SU-DHL-6 (cell line): ENCODE data around the gene C9orf152.

Experiments
- H2AFZ ChIP-seq: fragments of 200-600 bp; sonication (generic); 2 replicates; pipeline ENCODE4 v1.6.1; 2014; ENCODE audit warnings: low read depth, mild to moderate bottlenecking, moderate library complexity, mixed read lengths, antibody characterized with exemption, low read length; ENCODE audit not compliant: severe bottlenecking
- H3F3A ChIP-seq: fragments of 200-600 bp; shearing (Covaris generic); 2 replicates; pipeline ENCODE4 v1.6.0; 2016; ENCODE audit warnings: antibody characterized with exemption, mild to moderate bottlenecking; ENCODE audit not compliant: insufficient read depth
- H3K27ac ChIP-seq: fragments of 200-600 bp; sonication (generic); 2 replicates; pipeline ENCODE4 v1.5.1; 2016; ENCODE audit warnings: low read depth, mild to moderate bottlenecking, low read length, moderate library complexity, mixed read lengths
- H3K27me3 ChIP-seq: fragments of 200-600 bp; sonication (generic), shearing (Covaris generic); 2 replicates; pipeline ENCODE4 v1.6.0; 2014; ENCODE audit warnings: mild to moderate bottlenecking, low read length
- H3K36me3 ChIP-seq: fragments of 200-600 bp; sonication (generic); 2 replicates; pipeline ENCODE4 v1.6.1; 2014; ENCODE audit warnings: mild to moderate bottlenecking, low read length, mixed read lengths
- H3K4me2 ChIP-seq: fragments of 300-600, 200-600 bp; shearing (Covaris generic), sonication (generic); 2 replicates; pipeline ENCODE4 v1.6.0; 2014; ENCODE audit warnings: low read length, low read depth, mild to moderate bottlenecking; ENCODE audit not compliant: poor library complexity, severe bottlenecking
- H3K4me3 ChIP-seq: fragments of 200-600 bp; sonication (generic); 2 replicates; pipeline ENCODE4 v1.5.1; 2014; ENCODE audit warnings: antibody characterized with exemption, low read length, mild to moderate bottlenecking, mixed read lengths; ENCODE audit not compliant: insufficient read depth, poor library complexity, severe bottlenecking
- H3K79me2 ChIP-seq: fragments of 200-600 bp; sonication (generic); 2 replicates; pipeline ENCODE4 v1.6.1; 2014; ENCODE audit warnings: mild to moderate bottlenecking, low read length, moderate library complexity; ENCODE audit not compliant: insufficient read depth
- H3K9ac ChIP-seq: fragments of 200-600 bp; sonication (generic); 2 replicates; pipeline ENCODE4 v1.7.0; 2014; ENCODE audit warnings: mild to moderate bottlenecking, low read length
- H3K9me2 ChIP-seq: fragments of 200-600 bp; sonication (generic); replicated peaks from 2 replicates; pipeline ENCODE4 v1.6.1; 2014; ENCODE audit warnings: low read length; ENCODE audit not compliant: insufficient read depth
- H3K9me3 ChIP-seq: fragments of 200-600 bp; sonication (generic); 2 replicates; pipeline ENCODE4 v1.6.1; 2014; ENCODE audit warnings: low read length, mixed read lengths; ENCODE audit not compliant: insufficient read depth
- H4K20me1 ChIP-seq: fragments of 200-600 bp; sonication (generic); 2 replicates; pipeline ENCODE4 v1.6.1; 2014; ENCODE audit warnings: low read depth, mild to moderate bottlenecking, antibody characterized with exemption, low read length, moderate library complexity, mixed read lengths
- EZH2phosphoT487 ChIP-seq: fragments of 200-600 bp; sonication (generic), shearing (Covaris generic); conservative IDR thresholded peaks from 2 replicates; pipeline ENCODE4 v1.6.1; 2018; ENCODE audit warnings: mild to moderate bottlenecking, antibody characterized with exemption, low read length, moderate library complexity, mixed read lengths
- TF ChIP-seq, protein P1 (sequence below): fragments of 200-600 bp; sonication (generic); IDR thresholded peaks from one replicate; pipeline ENCODE4 v1.5.1; 2017; ENCODE audit warnings: antibody characterized with exemption, mild to moderate bottlenecking, low read length, moderate library complexity; ENCODE audit not compliant: insufficient read depth, poor library complexity, severe bottlenecking

C9orf152 gene

DNA sequence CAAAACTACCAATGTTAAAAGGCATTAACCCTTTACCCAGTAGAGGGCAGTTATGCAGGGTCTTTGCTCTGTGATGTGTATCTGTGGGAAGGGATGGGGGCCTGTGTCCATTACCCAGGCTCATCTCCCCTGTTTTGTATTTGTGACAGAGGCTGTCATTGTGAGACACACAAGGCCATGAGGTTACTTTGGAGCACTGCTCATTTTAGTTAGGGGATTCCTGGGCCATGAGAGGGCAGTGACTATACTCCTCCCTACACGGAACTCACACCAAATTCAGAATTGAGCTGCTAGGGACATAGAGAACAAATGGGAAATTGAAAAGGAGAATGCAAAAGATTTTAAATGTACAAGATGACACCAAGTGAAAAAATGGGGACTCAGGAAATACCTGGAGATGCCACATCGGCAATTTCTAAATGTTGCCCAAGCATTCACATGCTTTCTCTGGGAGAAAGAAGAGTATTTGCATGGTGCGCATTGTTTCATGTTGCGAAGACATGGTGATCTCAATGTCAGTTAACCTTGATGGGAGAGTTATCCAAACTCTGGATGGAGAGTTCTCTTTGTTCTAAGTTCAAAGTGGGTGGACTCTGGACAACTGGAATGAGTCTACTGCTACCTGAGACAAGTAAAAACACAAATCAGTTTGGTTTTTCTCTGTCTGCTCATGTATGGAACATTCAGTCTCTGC lies 32.5 kb downstream of the C9orf152 start:
- no peaks in the 10 kb centered on the region for H3K79me2 ChIP-seq
- no peaks in the 10 kb centered on the region for H3K27me3 ChIP-seq
- H4K20me1 ChIP-seq = no peaks in the 10 kb centered on the region
- peaks cover 17% of the 10 kb centered on the region for H3K36me3 ChIP-seq
- H3F3A ChIP-seq = peaks cover 24% of the 10 kb centered on the region
- H2AFZ ChIP-seq = no peak overlapping the region
- no peak overlapping the region for H3K9ac ChIP-seq
- no peak for TF ChIP-seq EZH2phosphoT487
- TF ChIP-seq, protein P1, sequence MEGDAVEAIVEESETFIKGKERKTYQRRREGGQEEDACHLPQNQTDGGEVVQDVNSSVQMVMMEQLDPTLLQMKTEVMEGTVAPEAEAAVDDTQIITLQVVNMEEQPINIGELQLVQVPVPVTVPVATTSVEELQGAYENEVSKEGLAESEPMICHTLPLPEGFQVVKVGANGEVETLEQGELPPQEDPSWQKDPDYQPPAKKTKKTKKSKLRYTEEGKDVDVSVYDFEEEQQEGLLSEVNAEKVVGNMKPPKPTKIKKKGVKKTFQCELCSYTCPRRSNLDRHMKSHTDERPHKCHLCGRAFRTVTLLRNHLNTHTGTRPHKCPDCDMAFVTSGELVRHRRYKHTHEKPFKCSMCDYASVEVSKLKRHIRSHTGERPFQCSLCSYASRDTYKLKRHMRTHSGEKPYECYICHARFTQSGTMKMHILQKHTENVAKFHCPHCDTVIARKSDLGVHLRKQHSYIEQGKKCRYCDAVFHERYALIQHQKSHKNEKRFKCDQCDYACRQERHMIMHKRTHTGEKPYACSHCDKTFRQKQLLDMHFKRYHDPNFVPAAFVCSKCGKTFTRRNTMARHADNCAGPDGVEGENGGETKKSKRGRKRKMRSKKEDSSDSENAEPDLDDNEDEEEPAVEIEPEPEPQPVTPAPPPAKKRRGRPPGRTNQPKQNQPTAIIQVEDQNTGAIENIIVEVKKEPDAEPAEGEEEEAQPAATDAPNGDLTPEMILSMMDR = no peak
- no peaks in the 10 kb centered on the region for H3K9me2 ChIP-seq
- H3K4me3 ChIP-seq = no peak overlapping the region
- H3K27ac ChIP-seq = no peak overlapping the region
- no peak overlapping the region for H3K4me2 ChIP-seq
- H3K9me3 ChIP-seq = peaks cover under 1% of the 10 kb centered on the region; the same call in 1 of the 2 replicates

DNA sequence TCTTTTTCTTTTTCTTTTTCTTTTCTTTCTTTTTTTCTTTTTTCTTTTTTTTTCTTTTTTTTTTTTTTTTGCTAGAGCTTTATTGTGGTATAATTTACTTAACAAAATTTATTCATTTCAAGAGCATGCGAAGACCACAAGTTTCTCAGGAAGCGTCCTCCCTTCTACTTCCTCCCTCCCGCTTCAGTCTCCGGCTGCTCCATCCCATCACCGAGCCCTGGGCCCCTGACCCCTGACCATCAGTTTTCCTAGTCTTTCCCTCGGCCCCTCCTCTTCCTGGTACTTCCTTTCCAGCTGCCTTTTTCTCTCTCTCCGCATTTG lies 34.7 kb downstream of the C9orf152 start:
- Histone ChIP-seq H3K79me2 (peaks cover 7% of the 10 kb centered on the region), H3K4me3 (no peak overlapping the region), H3K27me3 (no peaks in the 10 kb centered on the region), H3F3A (peaks cover 37% of the 10 kb centered on the region), H3K9me3 (no peaks in the 10 kb centered on the region), H3K4me2 (no peak overlapping the region), H3K9me2 (no peaks in the 10 kb centered on the region), H3K36me3 (peaks cover 38% of the 10 kb centered on the region), H4K20me1 (peaks cover 6% of the 10 kb centered on the region; the same call in 1 of the 2 replicates), H2AFZ (no peak overlapping the region), H3K27ac (no peak overlapping the region), H3K9ac (no peak overlapping the region)
- no peak for TF ChIP-seq EZH2phosphoT487
- TF ChIP-seq, protein P1 = no peak

DNA sequence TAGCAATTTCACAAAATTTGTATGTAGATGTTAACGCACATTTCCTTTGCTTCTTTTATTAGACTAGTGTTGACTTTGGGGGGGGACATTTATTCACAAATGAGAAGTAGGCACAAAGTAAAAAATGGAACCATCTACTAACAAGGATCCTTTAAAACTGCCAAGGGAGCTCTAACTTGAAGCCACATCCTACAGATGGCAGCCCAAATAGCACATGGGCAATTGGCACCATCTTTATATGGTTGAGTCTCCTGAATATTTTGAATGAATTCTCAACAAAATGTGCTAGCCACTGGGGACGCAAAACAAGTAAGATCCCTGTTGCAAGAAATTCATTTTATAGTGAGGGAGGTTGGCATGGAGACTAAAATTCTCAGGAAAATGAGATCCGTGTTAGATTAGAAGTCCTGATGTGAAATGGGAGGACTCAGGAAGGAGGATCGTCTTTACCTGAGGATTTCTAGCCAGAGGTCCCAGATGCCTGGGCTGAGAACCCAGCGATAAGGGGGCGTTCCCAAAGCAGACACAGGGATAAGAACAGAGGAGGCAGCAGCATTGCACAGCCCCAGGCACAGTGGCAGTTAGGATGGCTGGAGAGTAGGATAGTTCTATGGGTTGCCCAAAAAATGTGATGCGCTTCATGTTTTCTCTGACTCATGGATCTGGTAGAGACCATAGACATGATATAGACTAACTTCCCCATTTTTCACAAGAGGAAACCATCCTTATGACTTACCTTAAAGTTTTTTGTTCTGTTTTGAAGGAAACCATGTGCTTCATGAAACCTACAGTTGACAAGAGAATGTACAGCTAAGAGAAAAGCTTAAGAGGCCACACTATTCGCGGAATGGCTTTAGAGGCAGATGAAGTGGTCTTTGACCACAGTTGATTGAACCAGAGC lies 37.4 kb downstream of the C9orf152 start:
- H3K27ac ChIP-seq = no peak overlapping the region
- peaks cover 14% of the 10 kb centered on the region; the same call in 1 of the 2 replicates for H4K20me1 ChIP-seq
- no peaks in the 10 kb centered on the region for H3K9me2 ChIP-seq
- H3K36me3 ChIP-seq = peaks cover 47% of the 10 kb centered on the region
- no peaks in the 10 kb centered on the region for H3K9me3 ChIP-seq
- no peak overlapping the region for H3K4me3 ChIP-seq
- peaks cover 30% of the 10 kb centered on the region for H3K79me2 ChIP-seq
- TF ChIP-seq, protein P1 = no peak
- TF ChIP-seq EZH2phosphoT487 = no peak
- H3F3A ChIP-seq = peaks cover 38% of the 10 kb centered on the region
- no peak overlapping the region for H2AFZ ChIP-seq
- H3K4me2 ChIP-seq = no peak overlapping the region
- H3K27me3 ChIP-seq = no peaks in the 10 kb centered on the region
- H3K9ac ChIP-seq = no peak overlapping the region
